GM10847 (cell line): Measurements from ENCODE around the gene SCRT2.

Experiments
- POLR2A ChIP-seq: IDR thresholded peaks from 2 replicates; pipeline ENCODE4 v1.6.1; 2011; ENCODE audit not compliant: insufficient read length; ENCODE audit errors: extremely low read depth

The SCRT2 gene

GRCh38 chr20:707451-708110 lies 32.0 kb upstream of the SCRT2 start:
- no peak for TF ChIP-seq POLR2A

- no peak for TF ChIP-seq POLR2A
Observed at GRCh38 chr20:706366-706885, 30.8 kb upstream of the SCRT2 start.

GRCh38 chr20:704726-705125 lies 29.1 kb upstream of the SCRT2 start:
- no peak for TF ChIP-seq POLR2A

GRCh38 chr20:703426-703825 lies 27.8 kb upstream of the SCRT2 start:
- TF ChIP-seq POLR2A = no peak

GRCh38 chr20:703006-703405 lies 27.4 kb upstream of the SCRT2 start:
- no peak for TF ChIP-seq POLR2A

GRCh38 chr20:701401-702129 lies 26.0 kb upstream of the SCRT2 start:
- TF ChIP-seq POLR2A = no peak

- no peak for TF ChIP-seq POLR2A
Observed at GRCh38 chr20:699811-700338, 24.3 kb upstream of the SCRT2 start.

GRCh38 chr20:699342-699741 lies 23.7 kb upstream of the SCRT2 start:
- TF ChIP-seq POLR2A = no peak

GRCh38 chr20:698276-698675 lies 22.7 kb upstream of the SCRT2 start:
- TF ChIP-seq POLR2A = no peak

- no peak for TF ChIP-seq POLR2A
Observed at GRCh38 chr20:697826-698225, 22.2 kb upstream of the SCRT2 start.

GRCh38 chr20:695165-695866 lies 19.7 kb upstream of the SCRT2 start:
- no peak for TF ChIP-seq POLR2A

- TF ChIP-seq POLR2A = no peak
Observed at GRCh38 chr20:694496-694895, 18.9 kb upstream of the SCRT2 start.

GRCh38 chr20:692044-692443 lies 16.4 kb upstream of the SCRT2 start:
- no peak for TF ChIP-seq POLR2A

GRCh38 chr20:689947-690346 lies 14.3 kb upstream of the SCRT2 start:
- no peak for TF ChIP-seq POLR2A

GRCh38 chr20:689348-689747 lies 13.7 kb upstream of the SCRT2 start:
- TF ChIP-seq POLR2A = no peak

GRCh38 chr20:688809-689212 lies 13.2 kb upstream of the SCRT2 start:
- no peak for TF ChIP-seq POLR2A
